ENCODE data around the gene C19orf47. TPM values are rescaled to one million over a fixed set of nuclear protein-coding genes. Genes with fewer than 3 reads are reported as not detected.

The C19orf47 gene
- total RNA-seq, 1 donor from 2014 or later = 18.6 TPM

GRCh38 chr19:40339018-40339728, 9.0 kb downstream of the C19orf47 start:
- Mint-ChIP-seq H3K4me3 (no peak overlapping the region), H3K36me3 (peaks cover 13% of the 10 kb centered on the region), H3K4me1 (ENCODE audit: unreplicated experiment) (no peaks in the 10 kb centered on the region), H3K27me3 (no peaks in the 10 kb centered on the region), H3K27ac (no peak overlapping the region), H3K9me3 (no peaks in the 10 kb centered on the region)
- no peak for DNase-seq (ENCODE audit: extremely low spot score, unreplicated experiment)
- no peak for TF ChIP-seq CTCF (conservative IDR thresholded peaks at IDR 0.05)

- H3K27me3 Mint-ChIP-seq = no peaks in the 10 kb centered on the region
- H3K36me3 Mint-ChIP-seq = peaks cover 19% of the 10 kb centered on the region
- H3K4me3 Mint-ChIP-seq = no peak overlapping the region
- H3K27ac Mint-ChIP-seq = no peak overlapping the region
- no peak for DNase-seq (ENCODE audit: extremely low spot score, unreplicated experiment)
- H3K9me3 Mint-ChIP-seq = no peaks in the 10 kb centered on the region
- TF ChIP-seq CTCF (conservative IDR thresholded peaks at IDR 0.05) = no peak
- no peaks in the 10 kb centered on the region for H3K4me1 Mint-ChIP-seq (ENCODE audit: unreplicated experiment)
These were observed 10.6 kb downstream of the C19orf47 start for GRCh38 chr19:40337594-40337993.

GRCh38 chr19:40337107-40337506, 11.1 kb downstream of the C19orf47 start:
- Mint-ChIP-seq H3K27ac (no peak overlapping the region), H3K4me3 (no peak overlapping the region), H3K4me1 (ENCODE audit: unreplicated experiment) (no peaks in the 10 kb centered on the region), H3K27me3 (no peaks in the 10 kb centered on the region), H3K36me3 (peaks cover 15% of the 10 kb centered on the region), H3K9me3 (no peaks in the 10 kb centered on the region)
- no peak for TF ChIP-seq CTCF (conservative IDR thresholded peaks at IDR 0.05)
- no peak for DNase-seq (ENCODE audit: extremely low spot score, unreplicated experiment)

GRCh38 chr19:40336601-40336900, 11.6 kb downstream of the C19orf47 start:
- H3K9me3 Mint-ChIP-seq = no peaks in the 10 kb centered on the region
- no peaks in the 10 kb centered on the region for H3K4me1 Mint-ChIP-seq (ENCODE audit: unreplicated experiment)
- no peak overlapping the region for H3K27ac Mint-ChIP-seq
- no peak for DNase-seq (ENCODE audit: extremely low spot score, unreplicated experiment)
- no peaks in the 10 kb centered on the region for H3K27me3 Mint-ChIP-seq
- no peak overlapping the region for H3K4me3 Mint-ChIP-seq
- no peak for TF ChIP-seq CTCF (conservative IDR thresholded peaks at IDR 0.05)
- peaks cover 15% of the 10 kb centered on the region for H3K36me3 Mint-ChIP-seq

GRCh38 chr19:40335855-40336600, 12.2 kb downstream of the C19orf47 start:
- H3K4me1 Mint-ChIP-seq (ENCODE audit: unreplicated experiment) = no peaks in the 10 kb centered on the region
- H3K36me3 Mint-ChIP-seq = peaks cover 15% of the 10 kb centered on the region
- no peak overlapping the region for H3K27ac Mint-ChIP-seq
- no peak for DNase-seq (ENCODE audit: extremely low spot score, unreplicated experiment)
- no peak for TF ChIP-seq CTCF (conservative IDR thresholded peaks at IDR 0.05)
- no peaks in the 10 kb centered on the region for H3K9me3 Mint-ChIP-seq
- H3K4me3 Mint-ChIP-seq = no peak overlapping the region
- H3K27me3 Mint-ChIP-seq = no peaks in the 10 kb centered on the region
